K562 (cell line): Measurements from ENCODE around the gene TPD52L1. TPM values are rescaled to one million over a fixed set of nuclear protein-coding genes. Genes with fewer than 3 reads are reported as not detected.

Source experiments
- ATF3 ChIP-seq, 2 experiments: fragments of 450-650 bp in 1 of 2; sonication (generic) in 1 of 2; formaldehyde crosslinking in 1 of 2; IDR thresholded peaks in 1 of 2; conservative IDR thresholded peaks in 1 of 2; 2 replicates each; pipeline versions ENCODE4 v1.6.1 to v1.8.1; 2016 to 2023; ENCODE audit warnings: mild to moderate bottlenecking in 2 of 2, moderate library complexity in 2 of 2, inconsistent platforms in 1 of 2, missing genetic modification reagents in 1 of 2
- ATF7 ChIP-seq: fragments of 450-650 bp; IDR thresholded peaks from 2 replicates; pipeline ENCODE4 v1.7.1; 2014; ENCODE audit warnings: mild to moderate bottlenecking, moderate library complexity
- CBFA2T2 ChIP-seq: fragments of 450-650 bp; conservative IDR thresholded peaks from 2 replicates; pipeline ENCODE4 v1.6.1; 2017; ENCODE audit warnings: mild to moderate bottlenecking
- CTCFL ChIP-seq: IDR thresholded peaks from 2 replicates; pipeline ENCODE4 v1.6.1; 2011; ENCODE audit warnings: borderline replicate concordance, low read depth, mild to moderate bottlenecking, moderate library complexity, low read length; ENCODE audit not compliant: insufficient read depth, poor library complexity, severe bottlenecking
- E2F1 ChIP-seq: sonication (generic); formaldehyde crosslinking; IDR thresholded peaks from 2 replicates; pipeline ENCODE4 v1.8.1; 2023; ENCODE audit warnings: mild to moderate bottlenecking, missing genetic modification reagents, moderate library complexity
- EP300 ChIP-seq: IDR thresholded peaks from 2 replicates; pipeline ENCODE4 v1.6.1; 2012; ENCODE audit warnings: low read length, improper control_type of control experiment
- GATA2 ChIP-seq: sonication (generic); formaldehyde crosslinking; IDR thresholded peaks from 2 replicates; pipeline ENCODE4 v1.4.0; 2020; ENCODE audit warnings: mild to moderate bottlenecking, missing genetic modification reagents
- MECOM ChIP-seq: fragments of 250-450 bp; sonication (Bioruptor Pico); IDR thresholded peaks from 2 replicates; pipeline ENCODE4 v1.8.0; 2022; ENCODE audit warnings: inconsistent platforms
- MYC ChIP-seq, 2 experiments: fragments of 250-450 bp in 1 of 2; sonication (Bioruptor Pico) in 1 of 2; IDR thresholded peaks; 2 replicates each; pipeline versions ENCODE4 v1.5.1 to v1.6.1; 2012 to 2021; ENCODE audit warnings: low read depth in 2 of 2, borderline replicate concordance in 1 of 2, improper control_type of control experiment in 1 of 2, low read length in 1 of 2, mild to moderate bottlenecking in 1 of 2, moderate library complexity in 1 of 2
- SOX6 ChIP-seq: fragments of 450-650 bp; IDR thresholded peaks from 2 replicates; pipeline ENCODE4 v1.6.1; 2014; ENCODE audit warnings: mild to moderate bottlenecking
- STAT5B ChIP-seq: fragments of 250-450 bp; sonication (Bioruptor Pico); IDR thresholded peaks from 2 replicates; pipeline ENCODE4 v1.8.0; 2021; ENCODE audit warnings: mild to moderate bottlenecking, inconsistent platforms
- TBL1XR1 ChIP-seq, 2 experiments: IDR thresholded peaks; 2 replicates each; pipeline ENCODE4 v1.6.1; 2012; ENCODE audit warnings: improper control_type of control experiment in 2 of 2, low read length in 2 of 2, mild to moderate bottlenecking in 1 of 2
- ZBTB7A ChIP-seq: IDR thresholded peaks from 2 replicates; pipeline ENCODE4 v1.6.1; 2011; ENCODE audit warnings: low read depth, mild to moderate bottlenecking, low read length, moderate library complexity, borderline replicate concordance; ENCODE audit not compliant: control insufficient read depth
- ZNF324 ChIP-seq: fragments of 250-450 bp; sonication (Bioruptor Pico); IDR thresholded peaks from 2 replicates; pipeline ENCODE4 v1.4.0; 2020; ENCODE audit warnings: mild to moderate bottlenecking
- polyA plus RNA-seq, 8 experiments: library from polyadenylated mRNA; depleted of rRNA in 4 of 8; stranded (reverse) in 5 of 8; unstranded in 3 of 8; fragments of >200 nt; fragmentation: Nextera tagmentation in 2 of 8; fragmentation: Illumina TruSeq in 1 of 8; extraction: Ambion mirVana in 2 of 8; extraction: Trizol in 1 of 8; gene quantifications; 2 replicates each; pipeline versions ENCODE4 v1.2.1 to v1.2.3, GENCODE V29; 2011 to 2014; ENCODE audit warnings: inconsistent platforms in 1 of 8, missing spikeins in 1 of 8
- total RNA-seq, 7 experiments: library from RNA; depleted of rRNA in 6 of 7; stranded (reverse); fragments of >200 nt in 6 of 7; fragmentation: Illumina TruSeq in 2 of 7; extraction: Trizol in 2 of 7; gene quantifications; 2 replicates each; pipeline versions ENCODE4 v1.2.1 to v1.2.3, GENCODE V29; 2011 to 2021; ENCODE audit warnings: low replicate concordance in 1 of 7
- TF ChIP-seq, protein P1 (sequence below), 3 experiments: IDR thresholded peaks in 2 of 3; conservative IDR thresholded peaks in 1 of 3; 2 replicates each; pipeline ENCODE4 v1.5.1; 2011 to 2012; ENCODE audit warnings: low read length in 3 of 3, mild to moderate bottlenecking in 3 of 3, control low read depth in 2 of 3, improper control_type of control experiment in 1 of 3, inconsistent platforms in 1 of 3, low read depth in 1 of 3, mixed read lengths in 1 of 3, moderate library complexity in 1 of 3; ENCODE audit not compliant: insufficient read depth in 2 of 3
- TF ChIP-seq, protein P2 (sequence below): fragments of 450-650 bp; IDR thresholded peaks from 2 replicates; pipeline ENCODE4 v1.6.1; 2014; ENCODE audit warnings: low read depth, mild to moderate bottlenecking, moderate library complexity, borderline replicate concordance
- TF ChIP-seq, protein P3 (sequence below): sonication (generic); formaldehyde crosslinking; IDR thresholded peaks from 2 replicates; pipeline ENCODE4 v1.8.0; 2022; ENCODE audit warnings: missing genetic modification reagents, mild to moderate bottlenecking, moderate library complexity, borderline replicate concordance

Gene TPD52L1
- total and polyA plus RNA-seq, 9 of the 15 experiments (the other 6 are each of a cell fraction or from before 2014, with no cell fraction given): 12.9 to 149 (median 75.7) TPM

GRCh38 chr6:125191916-125192609 is 38.5 kb downstream of the TPD52L1 start (continued):
- TF ChIP-seq TBL1XR1 (IDR thresholded peaks at IDR 0.05; ENCODE audit: low read length in 2 of 2) (0 out of 4 replicates have a peak, but pooled peaks of 1 of the 2 experiments have one; percentile 40), ATF3 (IDR thresholded peaks at IDR 0.05) (peak; percentile 86), ATF3 (CRISPR knock-in tag; conservative IDR thresholded peaks at IDR 0.05) (peak; percentile 46; the same call in 1 of the 2 replicates), EP300 (peak; percentile 60), CBFA2T2 (no peak), STAT5B (CRISPR knock-in tag) (no peak), MECOM (CRISPR knock-in tag) (no peak), ZBTB7A (no peak), GATA2 (peak; percentile 91), ZNF324 (CRISPR knock-in tag) (no peak), E2F1 (CRISPR knock-in tag) (no peak), SOX6 (no peak; the same call in 1 of the 2 replicates), ATF7 (peak; percentile 79), MYC (IDR thresholded peaks at IDR 0.05; ENCODE audit: low read depth, low read length) (peak; percentile 14; the same call in 1 of the 2 replicates), MYC (CRISPR knock-in tag; IDR thresholded peaks at IDR 0.05; ENCODE audit: borderline replicate concordance, low read depth) (no peak), CTCFL (no peak)
- TF ChIP-seq, protein P1, sequence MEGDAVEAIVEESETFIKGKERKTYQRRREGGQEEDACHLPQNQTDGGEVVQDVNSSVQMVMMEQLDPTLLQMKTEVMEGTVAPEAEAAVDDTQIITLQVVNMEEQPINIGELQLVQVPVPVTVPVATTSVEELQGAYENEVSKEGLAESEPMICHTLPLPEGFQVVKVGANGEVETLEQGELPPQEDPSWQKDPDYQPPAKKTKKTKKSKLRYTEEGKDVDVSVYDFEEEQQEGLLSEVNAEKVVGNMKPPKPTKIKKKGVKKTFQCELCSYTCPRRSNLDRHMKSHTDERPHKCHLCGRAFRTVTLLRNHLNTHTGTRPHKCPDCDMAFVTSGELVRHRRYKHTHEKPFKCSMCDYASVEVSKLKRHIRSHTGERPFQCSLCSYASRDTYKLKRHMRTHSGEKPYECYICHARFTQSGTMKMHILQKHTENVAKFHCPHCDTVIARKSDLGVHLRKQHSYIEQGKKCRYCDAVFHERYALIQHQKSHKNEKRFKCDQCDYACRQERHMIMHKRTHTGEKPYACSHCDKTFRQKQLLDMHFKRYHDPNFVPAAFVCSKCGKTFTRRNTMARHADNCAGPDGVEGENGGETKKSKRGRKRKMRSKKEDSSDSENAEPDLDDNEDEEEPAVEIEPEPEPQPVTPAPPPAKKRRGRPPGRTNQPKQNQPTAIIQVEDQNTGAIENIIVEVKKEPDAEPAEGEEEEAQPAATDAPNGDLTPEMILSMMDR (IDR thresholded peaks at IDR 0.05 in 2 of 3, conservative IDR thresholded peaks at IDR 0.05 in 1 of 3; ENCODE audit: insufficient read depth in 2 of 3, low read depth in 1 of 3, low read length in 3 of 3): peak; percentile 78 to 92 (median 86)
- TF ChIP-seq, protein P2, sequence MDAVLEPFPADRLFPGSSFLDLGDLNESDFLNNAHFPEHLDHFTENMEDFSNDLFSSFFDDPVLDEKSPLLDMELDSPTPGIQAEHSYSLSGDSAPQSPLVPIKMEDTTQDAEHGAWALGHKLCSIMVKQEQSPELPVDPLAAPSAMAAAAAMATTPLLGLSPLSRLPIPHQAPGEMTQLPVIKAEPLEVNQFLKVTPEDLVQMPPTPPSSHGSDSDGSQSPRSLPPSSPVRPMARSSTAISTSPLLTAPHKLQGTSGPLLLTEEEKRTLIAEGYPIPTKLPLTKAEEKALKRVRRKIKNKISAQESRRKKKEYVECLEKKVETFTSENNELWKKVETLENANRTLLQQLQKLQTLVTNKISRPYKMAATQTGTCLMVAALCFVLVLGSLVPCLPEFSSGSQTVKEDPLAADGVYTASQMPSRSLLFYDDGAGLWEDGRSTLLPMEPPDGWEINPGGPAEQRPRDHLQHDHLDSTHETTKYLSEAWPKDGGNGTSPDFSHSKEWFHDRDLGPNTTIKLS: no peak
- TF ChIP-seq, protein P3, sequence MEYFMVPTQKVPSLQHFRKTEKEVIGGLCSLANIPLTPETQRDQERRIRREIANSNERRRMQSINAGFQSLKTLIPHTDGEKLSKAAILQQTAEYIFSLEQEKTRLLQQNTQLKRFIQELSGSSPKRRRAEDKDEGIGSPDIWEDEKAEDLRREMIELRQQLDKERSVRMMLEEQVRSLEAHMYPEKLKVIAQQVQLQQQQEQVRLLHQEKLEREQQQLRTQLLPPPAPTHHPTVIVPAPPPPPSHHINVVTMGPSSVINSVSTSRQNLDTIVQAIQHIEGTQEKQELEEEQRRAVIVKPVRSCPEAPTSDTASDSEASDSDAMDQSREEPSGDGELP (CRISPR knock-in tag): peak; percentile 70
